ENCODE measurements around the gene ETS2. TPM values are rescaled to one million over a fixed set of nuclear protein-coding genes. Genes with fewer than 3 reads are reported as not detected.

Gene ETS2
- total and polyA plus RNA-seq, 12 donors, result 15.1 to 66.8 (median 44.6) TPM

- Histone ChIP-seq H3K4me1 (replicated peaks in 1 of 2) (no peaks in the 10 kb centered on the region), H3K27ac (no peak overlapping the region), H3K36me3 (replicated peaks in 1 of 2) (no peaks in the 10 kb centered on the region), H3K27me3 (no peaks in the 10 kb centered on the region), H3K9me3 (replicated peaks in 1 of 3) (no peaks in the 10 kb centered on the region), H3K4me3 (no peak overlapping the region)
- intact Hi-C loops (cut with DNase I), result no loop called here
- no peak for DNase-seq
- 93 to 96% (median 94%) methylated on average over 8 of the region's 8 CpGs for WGBS, 4 donors
- TF ChIP-seq CTCF (IDR thresholded peaks at IDR 0.05) (no peak), POLR2A (IDR thresholded peaks at IDR 0.05) (no peak)
Measured at GRCh38 chr21:38795475-38795874, 10.3 kb upstream of the ETS2 start.

GRCh38 chr21:38796424-38796823 lies 9.3 kb upstream of the ETS2 start:
- 74 to 88% (median 78%) methylated on average over 5 of the region's 5 CpGs for WGBS, 4 donors
- intact Hi-C loops (cut with DNase I), result no loop called here
- Histone ChIP-seq H3K27me3 (no peaks in the 10 kb centered on the region), H3K4me1 (replicated peaks in 1 of 2) (no peaks in the 10 kb centered on the region), H3K9me3 (replicated peaks in 1 of 3) (no peaks in the 10 kb centered on the region), H3K36me3 (replicated peaks in 1 of 2) (no peaks in the 10 kb centered on the region), H3K27ac (no peak overlapping the region), H3K4me3 (no peak overlapping the region)
- DNase-seq, result no peak
- TF ChIP-seq POLR2A (IDR thresholded peaks at IDR 0.05), result no peak
- no peak for TF ChIP-seq CTCF (IDR thresholded peaks at IDR 0.05)

DNA sequence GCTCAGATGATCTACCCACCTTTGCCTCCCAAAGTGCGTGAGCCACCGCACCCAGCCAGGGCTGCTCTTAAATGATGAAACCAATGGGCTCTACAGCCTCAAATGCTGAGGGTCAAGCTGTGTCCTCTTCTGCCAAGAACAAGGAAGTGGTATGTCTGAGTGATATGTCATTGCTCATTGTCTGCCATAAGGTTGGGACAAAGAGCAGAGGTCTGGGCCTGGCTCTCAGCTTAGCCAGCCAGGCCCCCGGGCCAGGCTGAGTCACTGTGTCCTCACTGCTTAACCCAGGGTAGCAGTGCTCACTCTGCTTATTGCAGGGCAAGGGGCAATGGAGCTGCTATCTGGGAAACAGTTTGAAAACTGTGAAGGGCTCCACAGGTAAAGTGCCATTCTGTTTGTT lies 8.3 kb upstream of the ETS2 start:
- Histone ChIP-seq H3K4me1 (replicated peaks in 1 of 2) (no peaks in the 10 kb centered on the region), H3K36me3 (replicated peaks in 1 of 2) (no peaks in the 10 kb centered on the region), H3K4me3 (no peak overlapping the region), H3K9me3 (replicated peaks in 1 of 3) (no peaks in the 10 kb centered on the region), H3K27ac (no peak overlapping the region), H3K27me3 (no peaks in the 10 kb centered on the region)
- intact Hi-C loops (cut with DNase I), result no loop called here
- WGBS, 4 donors, result 77 to 100% (median 86%) methylated on average over 2 to 3 of the region's 3 CpGs
- DNase-seq, result no peak
- TF ChIP-seq CTCF (IDR thresholded peaks at IDR 0.05) (no peak), POLR2A (IDR thresholded peaks at IDR 0.05) (no peak)

DNA sequence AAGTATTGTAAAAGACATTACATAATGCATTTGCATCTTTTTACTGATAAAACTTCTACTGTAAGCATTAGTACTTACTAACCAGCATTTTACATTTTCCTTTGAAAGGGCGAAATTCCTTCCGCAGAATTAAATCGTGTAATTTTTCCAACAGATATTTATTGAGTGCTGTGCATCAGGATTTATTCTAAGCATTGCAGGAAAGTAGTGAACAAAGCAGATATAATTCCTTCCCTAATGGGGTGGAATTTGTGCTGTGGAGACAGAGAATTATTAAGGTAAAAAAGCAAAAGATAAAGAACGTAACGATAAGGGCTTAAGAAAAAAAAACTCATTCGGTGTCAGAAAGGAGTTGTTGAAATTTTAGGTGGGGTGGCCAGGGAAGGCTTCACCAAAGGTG lies 7.6 kb upstream of the ETS2 start:
- H3K27ac ChIP-seq, result no peak overlapping the region
- WGBS, 4 donors, result 88 to 92% (median 89%) methylated on average over 6 of the region's 6 CpGs
- intact Hi-C loops (cut with DNase I), result no loop called here
- TF ChIP-seq POLR2A (IDR thresholded peaks at IDR 0.05) (no peak), CTCF (IDR thresholded peaks at IDR 0.05) (no peak)
- no peak for DNase-seq
- no peaks in the 10 kb centered on the region for H3K27me3 ChIP-seq
- no peak overlapping the region for H3K4me3 ChIP-seq
- no peaks in the 10 kb centered on the region for H3K9me3 ChIP-seq (replicated peaks in 1 of 3)
- H3K4me1 ChIP-seq (replicated peaks in 1 of 2), result no peaks in the 10 kb centered on the region
- no peaks in the 10 kb centered on the region for H3K36me3 ChIP-seq (replicated peaks in 1 of 2)
